Tibial artery (tissue), 4 donors: ENCODE measurements around the gene ELAVL4.

Experiments used
- DNase-seq, 2 donors: peaks; one replicate each; pipeline ENCODE4 v3.0.0-alpha.2; 2019
- H3K27ac ChIP-seq, 2 donors: fragments of 200-600 bp; sonication (generic) in 1 of 2; 1 replicate in 1 of 2; 2 replicates in 1 of 2; pipeline ENCODE4 v1.5.1; 2018 to 2019; ENCODE audit warnings: mild to moderate bottlenecking in 1 of 2
- H3K27me3 ChIP-seq, 2 donors: fragments of 200-600 bp; sonication (generic) in 1 of 2; one replicate each; pipeline versions ENCODE4 v1.5.1 to v1.6.0; 2016 to 2019
- H3K36me3 ChIP-seq, 3 donors: fragments of 200-600 bp; sonication (generic) in 2 of 3; one replicate each; pipeline ENCODE4 v1.5.1; 2016 to 2019; ENCODE audit warnings: mild to moderate bottlenecking in 2 of 3
- H3K4me1 ChIP-seq, 4 donors: fragments of 200-600 bp; sonication (generic) in 2 of 4; 1 replicate in 3 of 4; 2 replicates in 1 of 4; pipeline ENCODE4 v1.5.1; 2016 to 2019
- H3K4me3 ChIP-seq, 2 donors: fragments of 200-600 bp; sonication (generic) in 1 of 2; 1 replicate in 1 of 2; 2 replicates in 1 of 2; pipeline ENCODE4 v1.5.1; 2018 to 2019; ENCODE audit warnings: mild to moderate bottlenecking in 2 of 2
- H3K9me3 ChIP-seq, 3 donors: fragments of 200-600 bp; sonication (generic) in 1 of 3; one replicate each; pipeline ENCODE4 v1.5.1; 2016 to 2019
- CTCF ChIP-seq, 2 experiments: fragments of 200-600 bp in 1 of 2; fragments of 450-650 bp in 1 of 2; IDR thresholded peaks; one replicate each; pipeline ENCODE4 v1.5.1; 2017 to 2019; ENCODE audit warnings: antibody characterized with exemption in 2 of 2, mild to moderate bottlenecking in 1 of 2, moderate library complexity in 1 of 2
- intact Hi-C: fragments of 100-400 bp; cut with DNase I; formaldehyde crosslinking; loops from one replicate; pipeline ENCODE4 v1.15.0; 2023; ENCODE audit warnings: low total_unique reads

Gene ELAVL4

GRCh38 chr1:50108497-50109059, at the start of gene ELAVL4:
Gene ELAVL4 (plus strand): TSS chr1:50108920. CDS start chr1:50109190, 270 bp downstream.
- H3K27ac ChIP-seq: no peak within 1 kb of the TSS

GRCh38 chr1:50060279-50060678, 48.4 kb upstream of the ELAVL4 start:
- intact Hi-C loops: no loop called here
- Histone ChIP-seq H3K27ac (no peak overlapping the region), H3K4me3 (no peak overlapping the region), H3K4me1 (no peaks in the 10 kb centered on the region), H3K27me3 (no peaks in the 10 kb centered on the region), H3K9me3 (no peaks in the 10 kb centered on the region), H3K36me3 (no peaks in the 10 kb centered on the region)
- DNase-seq: no peak
- no peak for TF ChIP-seq CTCF (IDR thresholded peaks at IDR 0.05)

More at GRCh38 chr1:50108497-50109059, at the start of gene ELAVL4:
- intact Hi-C loops: no loop called here
- Histone ChIP-seq H3K4me3 (no peak within 1 kb of the TSS), H3K4me1 (peaks cover 0 to 4% (median 2%) of the 10 kb centered on the region in 4 donors), H3K9me3 (no peaks in the 10 kb centered on the region), H3K27me3 (peaks cover 0 to 11% of the 10 kb centered on the region in 2 donors), H3K36me3 (no peaks in the 10 kb centered on the region)
- TF ChIP-seq CTCF (IDR thresholded peaks at IDR 0.05): no peak
- DNase-seq: no peak

GRCh38 chr1:50066806-50067205, 41.9 kb upstream of the ELAVL4 start:
- Histone ChIP-seq H3K4me1 (no peaks in the 10 kb centered on the region), H3K4me3 (no peak overlapping the region), H3K27me3 (no peaks in the 10 kb centered on the region), H3K27ac (no peak overlapping the region), H3K36me3 (no peaks in the 10 kb centered on the region), H3K9me3 (no peaks in the 10 kb centered on the region)
- intact Hi-C loops: no loop called here
- TF ChIP-seq CTCF (IDR thresholded peaks at IDR 0.05): no peak
- no peak for DNase-seq

GRCh38 chr1:50074931-50075330, 33.8 kb upstream of the ELAVL4 start:
- intact Hi-C loops: no loop called here
- Histone ChIP-seq H3K27me3 (no peaks in the 10 kb centered on the region), H3K4me3 (no peak overlapping the region), H3K36me3 (no peaks in the 10 kb centered on the region), H3K9me3 (no peaks in the 10 kb centered on the region), H3K4me1 (no peaks in the 10 kb centered on the region), H3K27ac (no peak overlapping the region)
- TF ChIP-seq CTCF (IDR thresholded peaks at IDR 0.05): no peak
- no peak for DNase-seq

- Histone ChIP-seq H3K9me3 (no peaks in the 10 kb centered on the region), H3K4me3 (no peak overlapping the region), H3K4me1 (no peaks in the 10 kb centered on the region), H3K36me3 (no peaks in the 10 kb centered on the region), H3K27ac (no peak overlapping the region), H3K27me3 (no peaks in the 10 kb centered on the region)
- intact Hi-C loops: no loop called here
- no peak for DNase-seq
- TF ChIP-seq CTCF (IDR thresholded peaks at IDR 0.05): no peak
Measured at GRCh38 chr1:50077273-50077672, 31.4 kb upstream of the ELAVL4 start.
